Measurements from ENCODE around the gene SKOR2. TPM values are rescaled to one million over a fixed set of nuclear protein-coding genes. Genes with fewer than 3 reads are reported as not detected.
"Not testable (repeated sequence)": the region's sequence is repeated elsewhere in the genome, so short reads cannot be mapped to it uniquely, and the experiment has no call there.

SKOR2 gene
- total RNA-seq, 2 donors from 2014 or later = not detected

DNA sequence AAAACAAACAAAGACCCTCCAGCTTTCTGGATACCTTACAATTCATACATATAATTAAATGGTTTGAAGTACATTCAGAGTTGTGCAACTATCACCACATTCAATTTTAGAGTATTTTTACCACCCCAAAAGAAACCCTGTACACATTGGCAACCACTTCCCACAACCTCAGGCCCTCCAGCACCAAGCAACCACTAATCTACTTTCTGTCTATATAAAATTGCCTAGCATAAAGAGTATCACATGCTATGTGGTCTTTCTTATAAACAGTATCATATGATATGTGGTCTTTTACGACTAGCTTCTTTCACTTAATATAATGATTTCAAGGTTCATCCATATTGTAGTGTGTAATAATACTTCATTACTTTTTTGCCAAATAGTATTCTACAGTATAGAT is 82.5 kb downstream of the SKOR2 start:
- ATAC-seq = no peak
- WGBS, 2 donors = 79 to 81% methylated on average over 1 of the region's 1 CpG
- no peak for DNase-seq
- no peaks in the 10 kb centered on the region for H3K27me3 ChIP-seq
- H3K27ac ChIP-seq = no peak overlapping the region
- H3K36me3 ChIP-seq (replicated peaks in 1 of 2; ENCODE audit: insufficient read depth in 1 of 2, low read depth in 2 of 2) = no peaks in the 10 kb centered on the region
- TF ChIP-seq POLR2A (IDR thresholded peaks at IDR 0.05) = no peak
- TF ChIP-seq, protein P1, sequence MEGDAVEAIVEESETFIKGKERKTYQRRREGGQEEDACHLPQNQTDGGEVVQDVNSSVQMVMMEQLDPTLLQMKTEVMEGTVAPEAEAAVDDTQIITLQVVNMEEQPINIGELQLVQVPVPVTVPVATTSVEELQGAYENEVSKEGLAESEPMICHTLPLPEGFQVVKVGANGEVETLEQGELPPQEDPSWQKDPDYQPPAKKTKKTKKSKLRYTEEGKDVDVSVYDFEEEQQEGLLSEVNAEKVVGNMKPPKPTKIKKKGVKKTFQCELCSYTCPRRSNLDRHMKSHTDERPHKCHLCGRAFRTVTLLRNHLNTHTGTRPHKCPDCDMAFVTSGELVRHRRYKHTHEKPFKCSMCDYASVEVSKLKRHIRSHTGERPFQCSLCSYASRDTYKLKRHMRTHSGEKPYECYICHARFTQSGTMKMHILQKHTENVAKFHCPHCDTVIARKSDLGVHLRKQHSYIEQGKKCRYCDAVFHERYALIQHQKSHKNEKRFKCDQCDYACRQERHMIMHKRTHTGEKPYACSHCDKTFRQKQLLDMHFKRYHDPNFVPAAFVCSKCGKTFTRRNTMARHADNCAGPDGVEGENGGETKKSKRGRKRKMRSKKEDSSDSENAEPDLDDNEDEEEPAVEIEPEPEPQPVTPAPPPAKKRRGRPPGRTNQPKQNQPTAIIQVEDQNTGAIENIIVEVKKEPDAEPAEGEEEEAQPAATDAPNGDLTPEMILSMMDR (IDR thresholded peaks at IDR 0.05) = no peak
- no peak overlapping the region for H3K4me3 ChIP-seq
- peaks cover 14% of the 10 kb centered on the region for H3K4me1 ChIP-seq
- no peaks in the 10 kb centered on the region for H3K9me3 ChIP-seq
- intact Hi-C loops (cut with DNase I) = no loop called here

- Histone ChIP-seq H3K36me3 (replicated peaks in 1 of 2; ENCODE audit: insufficient read depth in 1 of 2, low read depth in 2 of 2) (no peaks in the 10 kb centered on the region), H3K4me1 (peaks cover 12% of the 10 kb centered on the region), H3K4me3 (no peak overlapping the region), H3K9me3 (no peaks in the 10 kb centered on the region), H3K27ac (no peak overlapping the region), H3K27me3 (no peaks in the 10 kb centered on the region)
- TF ChIP-seq, protein P1 (IDR thresholded peaks at IDR 0.05) = no peak
- no peak for TF ChIP-seq POLR2A (IDR thresholded peaks at IDR 0.05)
- intact Hi-C loops (cut with DNase I) = no loop called here
- ATAC-seq (no peak), DNase-seq (no peak)
Measured at GRCh38 chr18:47168509-47168908, 83.0 kb downstream of the SKOR2 start.

- H3K9me3 ChIP-seq = no peaks in the 10 kb centered on the region
- H3K27ac ChIP-seq = no peak overlapping the region
- 54 to 60% methylated on average over 2 of the region's 2 CpGs for WGBS, 2 donors
- intact Hi-C loops (cut with DNase I) = no loop called here
- DNase-seq = no peak
- no peaks in the 10 kb centered on the region for H3K36me3 ChIP-seq (replicated peaks in 1 of 2; ENCODE audit: insufficient read depth in 1 of 2, low read depth in 2 of 2)
- H3K4me3 ChIP-seq = no peak overlapping the region
- TF ChIP-seq, protein P1 (IDR thresholded peaks at IDR 0.05) = no peak
- TF ChIP-seq POLR2A (IDR thresholded peaks at IDR 0.05) = no peak
- no peak for ATAC-seq
- H3K27me3 ChIP-seq = no peaks in the 10 kb centered on the region
- peaks cover 8% of the 10 kb centered on the region for H3K4me1 ChIP-seq
Measured at GRCh38 chr18:47166294-47166693, 85.2 kb downstream of the SKOR2 start.

- Histone ChIP-seq H3K9me3 (no peaks in the 10 kb centered on the region), H3K27me3 (no peaks in the 10 kb centered on the region), H3K4me3 (no peak overlapping the region), H3K27ac (no peak overlapping the region), H3K4me1 (peaks cover 8% of the 10 kb centered on the region), H3K36me3 (replicated peaks in 1 of 2; ENCODE audit: insufficient read depth in 1 of 2, low read depth in 2 of 2) (no peaks in the 10 kb centered on the region)
- DNase-seq = no peak
- no peak for TF ChIP-seq POLR2A (IDR thresholded peaks at IDR 0.05)
- TF ChIP-seq, protein P1 (IDR thresholded peaks at IDR 0.05) = no peak
- 65 to 80% methylated on average over 5 of the region's 5 CpGs for WGBS, 2 donors
- intact Hi-C loops (cut with DNase I) = no loop called here
- no peak for ATAC-seq
Measured at GRCh38 chr18:47163241-47163640, 88.2 kb downstream of the SKOR2 start.

- H3K27me3 ChIP-seq = no peaks in the 10 kb centered on the region
- intact Hi-C loops (cut with DNase I) = no loop called here
- H3K36me3 ChIP-seq (replicated peaks in 1 of 2; ENCODE audit: insufficient read depth in 1 of 2, low read depth in 2 of 2) = no peaks in the 10 kb centered on the region
- no peak for DNase-seq
- no peak overlapping the region for H3K4me3 ChIP-seq
- WGBS, 2 donors = 94 to 96% methylated on average over 5 of the region's 5 CpGs
- no peak for TF ChIP-seq POLR2A (IDR thresholded peaks at IDR 0.05)
- TF ChIP-seq, protein P1 (IDR thresholded peaks at IDR 0.05) = no peak
- no peaks in the 10 kb centered on the region for H3K9me3 ChIP-seq
- no peak overlapping the region for H3K27ac ChIP-seq
- ATAC-seq = no peak
- peaks cover 5% of the 10 kb centered on the region for H3K4me1 ChIP-seq
Measured at GRCh38 chr18:47160256-47160655, 91.2 kb downstream of the SKOR2 start.

DNA sequence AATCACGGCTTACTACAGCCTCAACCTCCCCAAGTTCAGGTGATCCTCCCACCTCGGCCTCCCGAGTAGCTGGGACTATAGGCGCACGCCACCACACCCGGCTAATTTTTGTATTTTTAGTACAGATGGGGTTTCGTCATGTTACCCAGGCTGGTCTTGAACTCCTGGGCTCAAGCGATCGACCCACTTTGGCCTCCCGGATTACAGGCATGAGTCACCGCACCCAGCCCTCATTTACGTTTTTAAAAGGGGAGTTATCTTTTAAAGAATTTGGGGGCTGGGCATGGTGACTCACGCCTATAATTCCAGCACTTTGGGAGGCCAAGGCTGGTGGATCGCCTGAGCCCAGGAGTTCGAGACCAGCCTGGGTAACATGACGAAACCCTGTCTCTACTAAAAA is 93.1 kb downstream of the SKOR2 start:
- DNase-seq; H3K9me3 ChIP-seq; H3K27ac ChIP-seq; ATAC-seq; intact Hi-C loops (cut with DNase I); H3K27me3 ChIP-seq; H3K4me1 ChIP-seq; H3K36me3 ChIP-seq (replicated peaks in 1 of 2; ENCODE audit: insufficient read depth in 1 of 2, low read depth in 2 of 2); H3K4me3 ChIP-seq: not testable (repeated sequence)
- WGBS, 2 donors = 92 to 95% methylated on average over 16 of the region's 16 CpGs
